ENCODE measurements around the gene PTPRA.

Gene PTPRA

GRCh38 chr20:2880650-2881049 lies 7.4 kb downstream of the PTPRA start:
- Histone ChIP-seq H2BK12ac (ENCODE audit: low read length) (no peak overlapping the region), H2BK5ac (ENCODE audit: low read depth, low read length, poor library complexity) (no peak overlapping the region), H3K36me3 (ENCODE audit: control insufficient read depth in 1 of 2, insufficient read depth in 2 of 2, low read length in 2 of 2) (peaks cover 1 to 2% of the 10 kb centered on the region in 2 experiments), H2AFZ (ENCODE audit: insufficient read depth, low read length, poor library complexity) (no peak overlapping the region), H4K12ac (ENCODE audit: low read depth, low read length) (no peak overlapping the region), H3K9ac (ENCODE audit: low read length) (no peak overlapping the region), H3K18ac (ENCODE audit: low read length) (no peak overlapping the region), H2AK5ac (ENCODE audit: low read length) (no peak overlapping the region), H3K79me1 (ENCODE audit: low read length) (no peaks in the 10 kb centered on the region), H2BK120ac (ENCODE audit: insufficient read depth, low read length, poor library complexity) (no peak overlapping the region), H3K4me1 (ENCODE audit: control insufficient read depth in 1 of 2, insufficient read depth in 2 of 2, low read length in 2 of 2) (no peaks in the 10 kb centered on the region), H3K4me2 (ENCODE audit: low read length) (no peak overlapping the region), H3K9me3 (ENCODE audit: insufficient read depth, low read depth, low read length) (no peaks in the 10 kb centered on the region), H3K79me2 (ENCODE audit: control insufficient read depth, insufficient read depth, low read length, poor library complexity) (no peaks in the 10 kb centered on the region), H4K8ac (ENCODE audit: low read depth, low read length) (no peak overlapping the region), H3K27ac (ENCODE audit: low read depth, low read length) (no peak overlapping the region), H3K4me3 (ENCODE audit: low read depth, low read length) (no peak overlapping the region), H3K4ac (ENCODE audit: low read depth, low read length) (no peak overlapping the region), H3K14ac (ENCODE audit: low read length) (no peak overlapping the region), H4K91ac (ENCODE audit: low read depth, low read length) (no peak overlapping the region), H3K23ac (ENCODE audit: low read length) (no peak overlapping the region), H3K27me3 (ENCODE audit: insufficient read depth, low read length) (no peaks in the 10 kb centered on the region)
- no CpG with 5 or more reads among the region's 7 CpGs for WGBS (ENCODE audit: extremely low coverage, insufficient coverage, insufficient read length)
- no peak for DNase-seq

GRCh38 chr20:2883726-2884637 lies 10.7 kb downstream of the PTPRA start:
- Histone ChIP-seq H4K12ac (ENCODE audit: low read depth, low read length) (no peak overlapping the region), H3K4me1 (ENCODE audit: control insufficient read depth in 1 of 2, insufficient read depth in 2 of 2, low read length in 2 of 2) (no peaks in the 10 kb centered on the region), H2AFZ (ENCODE audit: insufficient read depth, low read length, poor library complexity) (no peak overlapping the region), H3K18ac (ENCODE audit: low read length) (no peak overlapping the region), H3K9me3 (ENCODE audit: insufficient read depth, low read depth, low read length) (no peaks in the 10 kb centered on the region), H2BK5ac (ENCODE audit: low read depth, low read length, poor library complexity) (no peak overlapping the region), H3K23ac (ENCODE audit: low read length) (no peak overlapping the region), H3K79me1 (ENCODE audit: low read length) (no peaks in the 10 kb centered on the region), H4K8ac (ENCODE audit: low read depth, low read length) (no peak overlapping the region), H3K4me2 (ENCODE audit: low read length) (no peak overlapping the region), H2AK5ac (ENCODE audit: low read length) (no peak overlapping the region), H3K27ac (ENCODE audit: low read depth, low read length) (no peak overlapping the region), H3K79me2 (ENCODE audit: control insufficient read depth, insufficient read depth, low read length, poor library complexity) (no peaks in the 10 kb centered on the region), H3K9ac (ENCODE audit: low read length) (no peak overlapping the region), H3K27me3 (ENCODE audit: insufficient read depth, low read length) (no peaks in the 10 kb centered on the region), H2BK120ac (ENCODE audit: insufficient read depth, low read length, poor library complexity) (no peak overlapping the region), H3K36me3 (ENCODE audit: control insufficient read depth in 1 of 2, insufficient read depth in 2 of 2, low read length in 2 of 2) (peaks cover 1 to 2% of the 10 kb centered on the region in 2 experiments), H4K91ac (ENCODE audit: low read depth, low read length) (no peak overlapping the region), H3K4ac (ENCODE audit: low read depth, low read length) (no peak overlapping the region), H3K14ac (ENCODE audit: low read length) (no peak overlapping the region), H3K4me3 (ENCODE audit: low read depth, low read length) (no peak overlapping the region), H2BK12ac (ENCODE audit: low read length) (no peak overlapping the region)
- no peak for DNase-seq
- WGBS (ENCODE audit: extremely low coverage, insufficient coverage, insufficient read length): no CpG with 5 or more reads among the region's 3 CpGs

GRCh38 chr20:2887715-2888114 lies 14.4 kb downstream of the PTPRA start:
- Histone ChIP-seq H2BK5ac (ENCODE audit: low read depth, low read length, poor library complexity) (no peak overlapping the region), H3K79me1 (ENCODE audit: low read length) (no peaks in the 10 kb centered on the region), H2AFZ (ENCODE audit: insufficient read depth, low read length, poor library complexity) (no peak overlapping the region), H4K91ac (ENCODE audit: low read depth, low read length) (no peak overlapping the region), H3K27me3 (ENCODE audit: insufficient read depth, low read length) (no peaks in the 10 kb centered on the region), H3K14ac (ENCODE audit: low read length) (no peak overlapping the region), H4K8ac (ENCODE audit: low read depth, low read length) (no peak overlapping the region), H3K9me3 (ENCODE audit: insufficient read depth, low read depth, low read length) (no peaks in the 10 kb centered on the region), H2BK12ac (ENCODE audit: low read length) (no peak overlapping the region), H3K18ac (ENCODE audit: low read length) (no peak overlapping the region), H3K4ac (ENCODE audit: low read depth, low read length) (no peak overlapping the region), H3K23ac (ENCODE audit: low read length) (no peak overlapping the region), H3K4me3 (ENCODE audit: low read depth, low read length) (no peak overlapping the region), H2AK5ac (ENCODE audit: low read length) (no peak overlapping the region), H3K9ac (ENCODE audit: low read length) (no peak overlapping the region), H3K4me2 (ENCODE audit: low read length) (no peak overlapping the region), H3K36me3 (ENCODE audit: control insufficient read depth in 1 of 2, insufficient read depth in 2 of 2, low read length in 2 of 2) (no peaks in the 10 kb centered on the region), H2BK120ac (ENCODE audit: insufficient read depth, low read length, poor library complexity) (no peak overlapping the region), H3K79me2 (ENCODE audit: control insufficient read depth, insufficient read depth, low read length, poor library complexity) (no peaks in the 10 kb centered on the region), H3K27ac (ENCODE audit: low read depth, low read length) (no peak overlapping the region), H4K12ac (ENCODE audit: low read depth, low read length) (no peak overlapping the region), H3K4me1 (ENCODE audit: control insufficient read depth in 1 of 2, insufficient read depth in 2 of 2, low read length in 2 of 2) (no peaks in the 10 kb centered on the region)
- no peak for DNase-seq
- WGBS (ENCODE audit: extremely low coverage, insufficient coverage, insufficient read length): no CpG with 5 or more reads among the region's 3 CpGs

- Histone ChIP-seq H3K27me3 (ENCODE audit: insufficient read depth, low read length) (no peaks in the 10 kb centered on the region), H2AFZ (ENCODE audit: insufficient read depth, low read length, poor library complexity) (no peak overlapping the region), H2AK5ac (ENCODE audit: low read length) (no peak overlapping the region), H3K23ac (ENCODE audit: low read length) (no peak overlapping the region), H3K79me1 (ENCODE audit: low read length) (no peaks in the 10 kb centered on the region), H2BK12ac (ENCODE audit: low read length) (no peak overlapping the region), H2BK5ac (ENCODE audit: low read depth, low read length, poor library complexity) (no peak overlapping the region), H3K4ac (ENCODE audit: low read depth, low read length) (no peak overlapping the region), H3K9me3 (ENCODE audit: insufficient read depth, low read depth, low read length) (no peaks in the 10 kb centered on the region), H4K8ac (ENCODE audit: low read depth, low read length) (no peak overlapping the region), H3K4me3 (ENCODE audit: low read depth, low read length) (no peak overlapping the region), H3K4me2 (ENCODE audit: low read length) (no peak overlapping the region), H4K12ac (ENCODE audit: low read depth, low read length) (no peak overlapping the region), H2BK120ac (ENCODE audit: insufficient read depth, low read length, poor library complexity) (no peak overlapping the region), H3K9ac (ENCODE audit: low read length) (no peak overlapping the region), H4K91ac (ENCODE audit: low read depth, low read length) (no peak overlapping the region), H3K79me2 (ENCODE audit: control insufficient read depth, insufficient read depth, low read length, poor library complexity) (no peaks in the 10 kb centered on the region), H3K36me3 (ENCODE audit: control insufficient read depth in 1 of 2, insufficient read depth in 2 of 2, low read length in 2 of 2) (no peaks in the 10 kb centered on the region), H3K27ac (ENCODE audit: low read depth, low read length) (no peak overlapping the region), H3K18ac (ENCODE audit: low read length) (no peak overlapping the region), H3K4me1 (ENCODE audit: control insufficient read depth in 1 of 2, insufficient read depth in 2 of 2, low read length in 2 of 2) (no peaks in the 10 kb centered on the region), H3K14ac (ENCODE audit: low read length) (no peak overlapping the region)
- DNase-seq: no peak
- no CpG with 5 or more reads among the region's 4 CpGs for WGBS (ENCODE audit: extremely low coverage, insufficient coverage, insufficient read length)
Observed at GRCh38 chr20:2888224-2888955, 15.1 kb downstream of the PTPRA start.
